ENCODE results near the gene PRAMEF12. TPM values are rescaled to one million over a fixed set of nuclear protein-coding genes. Genes with fewer than 3 reads are reported as not detected.
"Not testable (repeated sequence)": the region's sequence is repeated elsewhere in the genome, so short reads cannot be mapped to it uniquely, and the experiment has no call there.

Gene PRAMEF12
- polyA plus RNA-seq (2013, experiment 1 of 2; ENCODE audit: insufficient read length): not detected
- polyA plus RNA-seq (2013, experiment 2 of 2; ENCODE audit: insufficient read length): not detected

DNA sequence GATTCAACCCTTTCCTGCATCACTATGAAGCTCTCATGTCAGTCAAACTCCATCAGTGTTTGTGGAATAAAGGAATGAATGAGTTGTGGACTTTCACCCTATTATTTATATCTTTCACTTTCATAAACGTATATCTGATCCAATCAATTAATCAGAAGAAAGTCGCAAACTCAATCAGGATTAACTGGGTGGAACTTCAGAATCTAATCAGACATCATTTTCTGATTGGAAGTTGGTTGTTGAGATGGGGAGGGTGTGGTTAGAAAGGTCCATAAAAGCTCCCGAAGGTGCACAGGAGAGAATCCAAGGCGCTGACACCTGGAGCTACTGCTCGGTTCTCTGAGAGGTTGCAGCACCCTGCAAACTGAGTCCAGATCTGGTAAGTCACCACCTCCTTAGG lies at the start of gene PRAMEF12:
TSS of gene PRAMEF12 (plus strand) at position 301 of the 400 bp plus-strand sequence. CDS start 1,130 bp downstream, outside the sequence.
- no peak for DNase-seq

DNA sequence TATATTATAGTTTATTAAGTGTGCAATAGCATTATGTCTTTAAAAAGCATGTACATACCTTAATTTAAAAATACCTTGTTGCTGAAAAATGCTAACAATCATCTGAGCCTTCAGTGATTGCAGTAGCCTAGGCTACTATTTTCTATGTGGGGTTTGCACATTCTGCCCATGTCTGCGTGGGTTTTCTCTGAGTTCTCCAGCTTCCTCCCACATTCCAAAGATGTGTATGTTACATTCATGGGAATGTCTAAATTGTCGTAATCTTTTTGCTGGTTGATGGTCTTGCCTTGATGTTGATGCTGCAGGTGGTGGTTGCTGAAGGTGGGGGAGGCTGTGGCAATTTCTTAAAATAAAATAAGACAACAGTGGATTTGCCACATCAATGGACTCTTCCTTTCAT lies 45.1 kb upstream of the PRAMEF12 start:
- DNase-seq: no peak

DNA sequence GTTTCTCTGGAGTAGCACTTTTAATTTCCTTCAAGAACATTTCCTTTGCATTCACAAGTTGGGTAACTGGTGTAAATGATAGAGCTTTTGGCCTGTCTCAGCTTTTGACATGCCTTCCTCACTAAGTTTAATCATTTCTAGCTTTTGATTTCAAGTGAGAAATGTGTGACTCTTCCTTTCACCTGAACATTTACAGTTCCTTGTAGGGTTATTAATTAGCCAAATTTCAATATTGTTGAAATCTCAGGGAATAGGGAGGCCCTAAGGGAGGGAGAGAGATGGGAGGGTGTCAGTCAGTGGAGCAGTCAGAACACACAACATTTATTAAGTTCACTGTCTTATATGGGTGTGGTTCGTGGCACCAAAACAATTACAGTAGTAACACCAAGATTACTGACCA lies 43.4 kb upstream of the PRAMEF12 start:
- no peak for DNase-seq

DNA sequence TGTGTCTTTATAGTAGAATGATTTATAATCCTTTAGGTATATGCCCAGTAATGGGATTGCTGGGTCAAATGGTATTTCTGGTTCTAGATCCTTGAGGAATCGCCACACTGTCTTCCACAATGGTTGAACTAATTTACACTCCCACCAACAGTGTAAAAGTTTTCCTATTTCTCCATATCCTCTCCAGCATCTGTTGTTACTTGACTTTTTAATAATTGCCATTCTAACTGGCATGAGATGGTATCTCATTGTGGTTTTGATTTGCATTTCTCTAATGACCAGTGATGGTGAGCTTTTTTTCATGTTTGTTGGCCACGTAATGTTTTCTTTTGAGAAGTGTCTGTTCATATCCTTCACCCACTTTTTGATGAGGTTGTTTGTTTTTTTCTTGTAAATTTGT lies 42.5 kb upstream of the PRAMEF12 start:
- DNase-seq: not testable (repeated sequence)

DNA sequence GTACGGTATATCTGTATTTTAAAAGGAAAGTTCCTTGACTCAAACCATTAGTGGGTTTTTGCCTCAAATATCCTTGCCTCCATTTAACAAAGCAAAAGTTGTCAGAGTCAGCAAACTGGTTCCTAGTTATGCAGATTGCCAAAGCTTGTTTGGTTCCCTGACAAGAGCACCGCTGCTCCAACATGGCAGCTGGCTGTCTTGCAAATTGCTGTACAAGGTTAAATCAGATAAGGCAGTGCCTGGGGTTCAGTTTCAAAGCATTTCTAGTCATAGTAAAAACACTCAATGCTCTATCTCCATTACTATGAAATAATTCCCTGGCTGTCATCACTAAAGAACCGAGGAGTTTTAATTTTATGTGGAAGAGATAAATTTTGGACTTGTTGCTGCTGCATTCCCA lies 38.9 kb upstream of the PRAMEF12 start:
- no peak for DNase-seq

DNA sequence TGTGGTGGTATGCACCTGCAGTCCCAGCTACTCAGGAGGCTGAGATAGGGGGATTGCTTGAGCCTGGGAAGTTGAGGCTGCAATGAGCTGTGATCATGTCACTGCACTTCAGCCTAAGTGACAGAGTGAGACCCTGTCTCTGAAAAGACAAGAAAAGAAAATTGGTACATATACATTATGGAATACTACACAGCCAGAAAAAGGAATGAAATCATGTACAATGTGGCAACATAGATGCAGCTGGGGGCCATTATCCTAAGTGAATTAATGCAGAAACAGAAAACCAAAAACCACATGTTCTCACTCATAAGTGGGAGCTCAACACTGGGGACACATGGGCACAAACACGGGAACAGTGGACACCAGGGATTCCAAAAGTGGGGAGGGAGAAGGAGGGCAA lies 34.6 kb upstream of the PRAMEF12 start:
- no peak for DNase-seq

DNA sequence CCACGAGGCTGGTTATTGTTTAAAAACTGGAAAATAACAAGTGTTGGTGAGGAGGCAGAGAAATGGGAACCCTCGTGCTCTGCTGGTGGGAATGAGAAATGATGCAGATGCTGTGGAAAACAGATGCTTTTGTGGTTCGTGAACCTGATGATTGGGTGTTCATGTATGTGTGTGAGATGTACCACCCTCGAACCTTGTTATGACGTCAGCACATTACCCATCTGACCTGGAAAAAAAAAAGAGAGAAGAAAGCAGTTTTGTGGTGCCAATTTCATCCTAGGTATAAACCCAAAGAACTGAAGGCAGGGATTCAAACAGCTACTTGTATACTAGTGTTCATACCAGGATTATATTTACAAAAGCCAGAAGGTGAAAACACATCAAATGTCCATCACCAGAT lies 33.9 kb upstream of the PRAMEF12 start:
- no peak for DNase-seq

DNA sequence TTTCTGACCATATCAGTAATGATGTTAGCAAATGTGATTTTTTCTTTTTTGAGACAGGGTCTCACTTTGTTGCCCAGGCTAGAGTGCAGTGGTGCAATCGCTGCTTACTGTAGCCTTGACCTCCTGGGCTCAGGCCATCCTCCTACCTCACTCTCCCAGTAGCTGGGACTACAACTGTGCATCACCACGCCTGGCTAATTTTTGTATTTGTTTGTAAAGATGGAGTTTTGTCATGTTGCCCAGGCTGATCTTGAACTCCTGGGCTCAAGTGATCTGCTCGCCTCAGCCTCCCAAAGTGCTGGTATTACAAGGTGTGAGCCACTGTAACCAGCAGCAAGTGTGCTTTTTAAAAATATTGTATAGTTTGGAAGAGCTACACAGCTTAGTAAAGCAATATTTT lies 31.6 kb upstream of the PRAMEF12 start:
- no peak for DNase-seq

DNA sequence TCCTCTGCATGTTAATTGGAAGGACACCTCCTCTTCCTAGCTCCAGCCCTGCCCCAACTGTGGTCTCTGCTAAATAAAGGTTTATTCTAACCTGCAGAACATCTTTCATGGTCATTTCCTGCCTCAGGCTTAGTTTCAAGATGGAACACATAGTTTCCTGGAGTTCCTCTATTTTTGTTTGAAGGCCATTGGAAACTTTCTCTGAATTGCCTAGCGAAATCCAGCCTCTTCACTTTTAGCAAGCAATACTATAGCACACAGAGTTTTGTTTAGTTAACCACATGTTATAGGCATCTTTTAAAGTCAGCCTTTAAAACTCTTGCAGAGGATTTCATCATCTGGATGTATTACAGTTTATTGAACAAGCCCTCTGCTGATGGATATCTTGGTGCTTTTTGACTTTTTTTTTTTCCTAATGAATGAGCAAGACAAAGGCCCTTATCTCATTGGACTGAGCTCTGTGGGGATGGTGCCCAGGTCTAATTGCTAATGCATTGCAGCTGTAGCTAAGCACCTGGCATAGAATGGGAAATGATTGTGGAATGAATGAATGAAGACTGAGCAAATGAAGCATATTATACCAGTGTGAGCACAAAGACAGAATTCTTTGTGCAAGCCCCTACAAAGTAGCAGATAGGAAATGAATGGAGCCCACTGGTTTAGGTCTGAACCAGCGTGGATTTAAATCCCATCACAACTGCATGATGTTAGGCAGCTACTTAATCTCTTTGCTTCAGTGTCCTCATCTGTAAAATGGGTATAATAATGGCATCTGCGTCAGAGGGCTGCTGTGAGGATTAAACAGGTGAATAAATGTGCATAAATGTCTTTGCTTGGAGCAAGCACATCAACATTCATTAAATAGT lies 28.2 kb upstream of the PRAMEF12 start:
- peak; percentile 34 for DNase-seq

DNA sequence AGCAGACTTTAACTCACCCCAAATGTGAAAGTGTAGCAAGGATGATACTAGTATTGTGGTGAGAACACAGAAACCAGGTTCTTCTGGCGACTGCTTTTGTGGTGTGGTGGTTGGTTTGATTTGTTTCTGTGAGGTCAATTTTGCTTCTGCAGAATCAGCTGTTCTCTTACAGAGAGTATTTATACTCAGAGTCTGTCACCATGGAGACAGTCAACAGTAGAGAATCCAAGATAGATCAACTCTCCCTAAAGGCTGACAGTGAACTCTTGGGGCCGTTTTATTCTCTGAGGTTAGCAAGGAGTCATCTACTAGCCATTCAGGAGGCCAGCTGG lies 27.6 kb upstream of the PRAMEF12 start, which contains the start of gene CFAP107:
TSS of gene CFAP107 (plus strand) at position 209 of the 332 bp plus-strand sequence. CDS start 231 bp downstream, outside the sequence.
- peak; percentile 19 for DNase-seq

DNA sequence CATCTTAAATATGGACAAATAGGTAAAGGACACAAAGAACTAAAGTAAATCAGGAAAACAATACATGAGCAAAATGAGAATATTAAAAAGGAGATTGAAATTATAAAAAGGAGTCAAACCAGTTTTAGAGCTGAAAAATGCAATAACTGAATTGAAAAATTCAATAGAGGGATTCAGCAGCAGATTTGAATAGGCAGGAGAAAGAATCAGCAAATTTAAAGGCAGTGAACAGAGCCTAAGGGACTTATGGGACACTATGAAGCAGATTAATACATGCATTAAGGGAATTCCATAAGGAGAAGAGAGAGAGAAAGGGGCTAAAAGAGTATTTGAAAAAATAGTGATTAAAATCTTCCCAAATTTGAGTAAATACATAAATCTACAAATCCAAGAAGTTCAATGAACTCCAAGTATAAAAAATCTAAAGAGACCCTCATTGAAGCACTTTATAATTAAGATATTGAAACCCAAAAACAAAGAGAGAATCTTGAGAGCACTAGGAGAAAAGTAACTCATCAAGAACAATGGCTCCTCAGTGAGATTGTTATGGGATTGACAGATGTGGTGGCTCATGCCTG lies 24.7 kb upstream of the PRAMEF12 start:
- no peak for DNase-seq

DNA sequence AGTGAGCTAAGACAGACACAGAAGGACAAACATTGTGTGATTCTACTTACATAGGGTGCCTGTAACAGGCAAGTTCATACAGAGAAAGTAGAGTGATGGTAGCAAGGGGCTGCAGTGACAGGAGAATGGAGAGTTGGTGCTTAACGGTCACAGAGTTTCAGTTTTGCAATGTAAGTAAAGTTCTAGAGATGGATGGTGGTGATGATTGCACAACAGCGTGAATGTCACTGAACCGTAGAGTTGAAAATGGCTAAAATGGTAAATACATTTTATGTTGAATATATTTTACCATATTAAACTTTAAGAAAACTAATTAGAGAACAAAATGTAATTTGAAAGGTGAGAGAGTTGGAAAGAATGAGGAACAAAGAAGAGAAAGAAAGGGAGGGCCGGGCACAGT lies 18.8 kb upstream of the PRAMEF12 start:
- no peak for DNase-seq

DNA sequence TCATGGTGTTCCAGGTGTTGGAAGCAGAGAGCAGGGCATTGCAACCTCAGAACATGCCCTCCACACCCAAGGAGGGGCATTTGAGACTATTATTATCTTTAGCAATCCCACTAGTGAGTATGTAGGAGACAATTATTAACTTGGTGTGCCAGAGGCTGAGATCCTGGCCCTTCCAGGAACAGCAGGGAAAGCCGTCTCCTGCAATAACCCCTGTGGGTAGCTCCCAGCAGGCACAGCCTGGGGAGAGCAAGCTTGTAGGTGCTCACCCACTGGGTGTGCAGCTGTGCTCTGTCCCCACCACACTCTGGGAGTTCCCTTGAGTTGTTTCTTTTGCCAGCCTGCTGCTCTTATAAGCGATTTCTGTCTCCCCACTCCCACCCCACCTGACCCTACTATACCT lies 17.3 kb upstream of the PRAMEF12 start:
- DNase-seq: no peak

DNA sequence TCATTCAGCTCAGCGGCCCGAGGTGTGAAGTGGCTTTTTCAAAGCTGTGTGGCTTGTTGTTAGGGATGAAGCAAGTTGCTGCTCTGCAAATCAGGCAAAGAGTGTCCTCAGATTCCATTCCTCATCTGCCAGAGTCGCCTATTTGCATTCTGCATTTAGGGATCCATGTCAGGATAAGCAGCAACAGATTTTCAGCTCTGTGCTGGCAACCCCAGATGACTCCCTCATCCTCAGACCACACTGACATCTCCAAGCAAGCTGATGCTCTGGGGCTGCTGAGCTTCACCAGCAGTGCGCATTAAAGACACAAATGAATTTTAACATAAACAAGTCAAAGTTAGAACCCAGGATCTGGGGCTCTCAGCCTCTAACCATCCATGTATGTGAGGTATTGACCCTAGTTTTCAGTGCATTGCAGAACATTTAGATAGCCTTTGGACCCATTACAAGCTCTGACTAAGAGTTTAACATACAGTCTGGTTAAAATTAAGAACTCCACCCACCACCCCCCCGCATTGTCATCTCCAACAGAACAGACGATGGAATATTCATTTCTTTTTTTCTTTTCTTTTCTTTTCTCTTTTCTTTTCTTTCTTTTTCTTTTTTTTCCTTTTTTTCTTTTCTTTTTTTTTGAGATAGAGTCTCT lies 16.6 kb upstream of the PRAMEF12 start:
- DNase-seq: no peak

DNA sequence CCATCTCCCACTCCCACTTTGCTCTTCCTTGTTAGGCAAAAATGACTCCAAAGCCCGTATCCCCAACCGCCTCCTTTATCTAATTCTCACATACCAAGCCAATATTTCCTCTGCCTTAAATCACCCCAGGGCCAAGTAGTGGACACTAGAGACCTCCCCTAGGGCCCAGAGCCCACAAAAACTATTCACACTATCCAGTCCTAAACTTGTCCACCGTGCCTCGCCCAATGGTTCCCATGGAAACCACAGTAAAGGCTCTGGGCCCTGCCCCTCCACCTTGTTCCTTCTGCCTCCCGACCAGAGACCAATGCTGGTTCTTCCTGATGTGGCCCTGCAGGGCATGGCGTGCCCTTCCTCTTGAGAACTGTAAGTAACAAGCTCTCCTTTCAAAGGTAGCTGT lies 15.7 kb upstream of the PRAMEF12 start:
- no peak for DNase-seq

DNA sequence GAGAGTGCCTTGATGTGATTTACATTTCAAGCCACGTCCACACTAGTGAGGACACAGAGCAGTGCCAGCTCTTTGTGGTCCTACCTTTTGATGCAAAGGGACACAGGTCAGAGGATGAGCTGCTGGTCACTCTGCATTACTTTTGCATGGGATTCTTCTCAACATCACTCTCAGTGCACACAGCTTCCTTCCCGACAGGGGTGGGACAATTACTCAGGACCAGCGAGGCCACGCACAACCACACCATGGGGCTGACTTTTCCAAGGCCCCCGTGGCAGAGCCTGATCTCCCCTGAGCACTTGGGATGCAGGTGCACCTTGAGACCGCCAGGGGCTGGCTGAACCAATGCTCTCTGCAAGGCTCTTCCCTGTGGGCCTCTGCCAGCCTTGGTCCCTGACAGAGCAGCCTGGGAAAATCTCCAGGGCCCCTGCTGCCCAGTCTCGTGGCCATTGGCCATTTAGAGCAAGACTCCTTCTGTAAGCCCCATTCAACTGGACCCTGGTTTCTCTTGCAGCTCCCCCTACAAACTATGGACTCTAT lies 13.2 kb upstream of the PRAMEF12 start:
- DNase-seq: no peak

DNA sequence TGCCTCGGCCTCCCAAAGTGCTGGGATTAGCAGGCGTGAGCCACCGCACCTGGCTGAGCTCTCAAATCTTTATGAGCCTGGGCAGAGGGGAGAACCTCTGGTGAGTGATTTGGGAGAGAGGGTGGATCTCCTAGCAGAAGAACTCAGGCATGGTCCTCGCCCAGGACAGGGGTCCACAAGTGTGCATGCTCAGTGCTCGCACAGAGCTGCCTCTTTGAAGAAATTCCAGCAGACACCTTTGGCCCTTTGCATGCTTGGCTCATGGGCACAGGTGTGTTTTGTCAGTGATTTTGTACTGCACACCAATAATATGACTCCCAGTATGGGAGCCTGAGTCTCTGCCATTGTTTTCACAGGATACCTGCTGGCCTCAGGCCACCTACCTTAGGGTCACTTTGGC lies 11.8 kb upstream of the PRAMEF12 start:
- DNase-seq: no peak

DNA sequence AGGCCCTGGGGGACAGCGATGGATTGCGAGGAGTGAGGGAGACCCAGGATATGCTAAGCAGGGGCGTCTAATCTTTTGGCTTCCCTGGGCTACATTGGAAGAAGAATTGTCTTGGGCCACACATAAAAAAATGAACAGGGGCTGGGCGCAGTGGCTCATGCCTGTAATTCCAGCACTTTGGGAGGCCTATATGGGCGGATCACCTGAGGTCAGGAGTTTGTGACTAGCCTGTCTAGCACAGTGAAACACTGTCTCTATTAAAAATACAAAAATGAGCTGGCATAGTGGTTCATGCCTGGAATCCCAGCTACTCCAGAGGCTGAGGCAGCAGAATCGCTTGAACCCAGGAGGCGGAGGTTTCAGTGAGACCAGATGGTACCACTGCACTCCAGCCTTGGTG lies 10.8 kb upstream of the PRAMEF12 start:
- no peak for DNase-seq

DNA sequence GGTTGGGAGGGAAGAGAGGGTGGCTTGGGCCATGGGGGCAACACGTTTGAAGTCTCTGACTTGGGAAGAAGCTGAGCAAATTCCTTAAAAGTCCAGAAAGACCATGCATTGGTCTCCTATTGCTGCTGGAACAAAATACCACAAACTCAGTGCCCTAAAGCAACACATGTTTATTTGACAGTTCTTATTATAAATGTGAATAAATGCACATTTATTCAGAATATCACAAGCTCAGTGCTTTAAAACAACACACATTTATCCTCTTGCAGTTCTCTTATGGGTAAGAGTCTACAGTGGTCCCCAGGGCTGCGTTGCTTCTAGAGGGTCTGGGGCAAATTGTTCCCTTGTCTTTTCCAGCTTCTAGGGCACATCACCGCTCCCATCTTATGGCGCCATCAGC lies 10.1 kb upstream of the PRAMEF12 start:
- no peak for DNase-seq

DNA sequence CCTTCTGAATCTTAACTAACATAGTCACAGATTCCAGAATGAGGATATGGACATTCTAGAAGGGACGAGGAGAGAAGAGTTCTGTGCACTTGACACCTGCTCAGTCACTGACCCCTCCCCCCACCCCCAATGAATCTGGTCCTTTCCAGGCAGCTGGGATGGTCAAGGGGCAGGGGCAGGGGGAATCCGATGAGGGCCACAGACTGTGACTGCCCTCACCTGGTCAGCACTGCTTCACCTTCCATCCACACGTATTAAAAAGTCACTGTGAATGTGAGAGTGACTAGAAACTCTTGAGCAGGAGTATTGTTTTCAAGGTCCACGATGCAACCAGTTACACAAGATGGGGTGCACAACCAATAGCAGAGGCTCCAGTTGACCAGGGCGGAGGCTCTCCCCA lies 9.5 kb upstream of the PRAMEF12 start:
- DNase-seq: no peak

DNA sequence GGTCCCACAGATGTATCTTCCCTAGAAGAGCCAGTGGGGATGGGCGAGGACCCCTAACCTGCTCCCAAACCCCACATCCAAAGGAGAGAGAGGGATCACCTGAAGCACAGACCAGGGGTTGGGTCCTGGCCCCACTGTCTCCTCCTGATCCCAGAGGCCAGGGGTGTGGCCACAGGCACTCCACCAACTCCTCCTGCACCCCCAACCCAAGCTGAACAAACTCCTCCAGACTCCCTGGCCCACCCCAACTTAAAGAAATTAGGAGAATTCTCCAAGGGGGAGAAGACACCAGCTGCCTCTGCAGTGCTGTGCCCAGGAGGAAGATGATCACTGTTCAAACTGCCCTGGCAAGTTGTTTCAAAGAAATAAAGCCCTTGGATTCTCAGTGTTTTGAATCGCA lies 4.5 kb upstream of the PRAMEF12 start:
- DNase-seq: no peak

DNA sequence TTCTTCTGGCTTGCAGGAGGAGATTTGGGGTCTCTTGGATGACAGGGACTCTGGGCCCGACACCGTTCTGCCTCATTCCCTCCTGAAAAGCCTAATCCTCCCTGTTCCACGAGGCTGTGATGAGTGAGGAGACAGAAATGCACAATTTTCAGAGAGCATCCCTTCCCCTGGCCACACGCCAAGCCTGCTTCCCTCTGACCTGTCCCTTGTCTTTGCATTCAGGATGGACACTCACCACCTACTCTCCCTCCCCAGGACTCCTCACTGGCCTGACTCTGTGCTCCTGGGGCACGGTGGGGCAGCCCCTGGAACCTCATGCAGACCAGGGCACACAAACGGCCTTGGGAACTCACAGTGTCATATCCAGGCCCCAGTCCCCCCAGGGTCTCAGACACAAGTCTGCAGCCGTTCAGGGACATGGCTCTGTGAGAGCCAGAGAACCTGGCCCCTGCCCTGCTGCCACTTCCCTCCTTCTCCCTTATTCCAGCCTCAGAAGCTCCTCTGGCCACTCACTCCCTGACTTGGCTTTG lies 3.5 kb upstream of the PRAMEF12 start:
- no peak for DNase-seq

DNA sequence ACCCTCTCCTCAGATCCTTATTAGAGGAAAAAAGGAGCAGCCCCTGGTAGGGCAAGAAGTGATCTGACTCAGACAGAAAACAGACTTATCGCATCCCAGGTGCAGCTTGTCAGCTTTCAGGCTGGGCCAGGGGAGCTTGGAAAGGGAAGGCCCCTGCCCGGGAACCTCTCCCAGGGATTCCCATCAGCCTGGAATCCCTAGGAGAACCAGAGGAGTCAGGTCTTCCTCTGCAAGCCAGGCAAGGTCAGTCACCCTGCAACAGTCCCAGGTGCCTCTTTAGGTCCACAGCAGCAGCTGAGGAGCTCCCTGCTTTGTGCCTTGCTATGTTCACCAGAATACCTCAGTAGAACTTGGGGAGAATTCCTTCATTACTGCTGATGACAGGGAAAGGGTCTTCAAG lies 2.9 kb upstream of the PRAMEF12 start:
- DNase-seq: no peak

All from fibroblast of skin of back (primary cell).